HFF-Myc (cell line): Measurements from ENCODE around the gene RTRAF.

Source experiments
- DNase-seq: peaks from one replicate; pipeline ENCODE4 v3.0.0-alpha.2; 2011; ENCODE audit warnings: low read depth; ENCODE audit errors: extremely low read depth
- H3K4me3 ChIP-seq: replicated peaks from 2 replicates; pipeline ENCODE4 v1.5.1; 2011; ENCODE audit warnings: low read depth, mild to moderate bottlenecking, control low read depth, low read length
- CTCF ChIP-seq: IDR thresholded peaks from 2 replicates; pipeline ENCODE4 v1.5.1; 2012; ENCODE audit warnings: mild to moderate bottlenecking, low read depth, low read length, control low read depth; ENCODE audit errors: missing control alignments

The RTRAF gene

GRCh38 chr14:51989293-51990234 lies at the start of gene RTRAF:
Gene RTRAF (plus strand): TSS chr14:51989546. CDS start chr14:51989640, 94 bp downstream.
- TF ChIP-seq CTCF, result no peak
- DNase-seq, result peak; percentile 79
- peak within 1 kb of the TSS; percentile 98 for H3K4me3 ChIP-seq

- no peak for TF ChIP-seq CTCF
- H3K4me3 ChIP-seq, result no peak overlapping the region
- no peak for DNase-seq
These were observed 49.5 kb upstream of the RTRAF start for GRCh38 chr14:51939755-51940301.

GRCh38 chr14:51942971-51943370 lies 46.4 kb upstream of the RTRAF start:
- TF ChIP-seq CTCF, result no peak
- H3K4me3 ChIP-seq, result no peak overlapping the region

GRCh38 chr14:51950007-51950406 lies 39.3 kb upstream of the RTRAF start:
- no peak for DNase-seq
- no peak for TF ChIP-seq CTCF
- H3K4me3 ChIP-seq, result no peak overlapping the region

More at GRCh38 chr14:51942971-51943370, 46.4 kb upstream of the RTRAF start:
- DNase-seq, result no peak

- peak; percentile 26 for DNase-seq
- H3K4me3 ChIP-seq, result no peak overlapping the region
- TF ChIP-seq CTCF, result no peak
These were observed 37.7 kb upstream of the RTRAF start for GRCh38 chr14:51951656-51952055.

- no peak for DNase-seq
- H3K4me3 ChIP-seq, result no peak overlapping the region
- TF ChIP-seq CTCF, result no peak
These were observed 35.3 kb upstream of the RTRAF start for GRCh38 chr14:51954031-51954430.
